Measurements from ENCODE around the gene HES7. TPM values are rescaled to one million over a fixed set of nuclear protein-coding genes. Genes with fewer than 3 reads are reported as not detected.

The HES7 gene
- total and polyA plus RNA-seq, 4 donors: not detected

GRCh38 chr17:8121681-8122421, 2.1 kb downstream of the HES7 start:
- H3K27me3 ChIP-seq (ENCODE audit: control insufficient read depth in 4 of 4, insufficient read depth in 4 of 4, low read length in 3 of 4): peaks cover 4 to 16% (median 6%) of the 10 kb centered on the region in 4 donors
- peak; percentile 23 for TF ChIP-seq CTCF (IDR thresholded peaks at IDR 0.05; ENCODE audit: low read depth, low read length, missing input control)
- no peak for TF ChIP-seq NR2F2 (IDR thresholded peaks at IDR 0.05)
- no peak for TF ChIP-seq HNF4A (conservative IDR thresholded peaks at IDR 0.05)
- TF ChIP-seq FOXA1 (IDR thresholded peaks at IDR 0.05): no peak
- no peak for TF ChIP-seq ATF3 (IDR thresholded peaks at IDR 0.05)
- TF ChIP-seq FOXA2 (IDR thresholded peaks at IDR 0.05): no peak

GRCh38 chr17:8121407-8121680, 2.6 kb downstream of the HES7 start:
- Histone ChIP-seq H3K27ac (ENCODE audit: low read depth in 1 of 2, low read length in 2 of 2) (no peak overlapping the region), H3K9ac (ENCODE audit: low read depth in 1 of 2, low read length in 2 of 2) (no peak overlapping the region), H3K9me3 (ENCODE audit: control insufficient read depth in 4 of 4, low read length in 3 of 4) (no peaks in the 10 kb centered on the region), H3K4me1 (ENCODE audit: control insufficient read depth in 4 of 4, insufficient read depth in 4 of 4, low read length in 3 of 4) (peaks cover 28 to 79% (median 68%) of the 10 kb centered on the region in 4 donors), H3K27me3 (ENCODE audit: control insufficient read depth in 4 of 4, insufficient read depth in 4 of 4, low read length in 3 of 4) (peaks cover 2 to 21% (median 6%) of the 10 kb centered on the region in 4 donors), H3K36me3 (ENCODE audit: control insufficient read depth in 4 of 4, insufficient read depth in 3 of 4, low read depth in 1 of 4, low read length in 3 of 4) (no peaks in the 10 kb centered on the region), H3K4me3 (ENCODE audit: low read depth in 1 of 3, low read length in 3 of 3) (peak overlapping the region in 1 of 3 donors; percentile 40)
- DNase-seq (ENCODE audit: low spot score): no peak
- no peak for TF ChIP-seq FOXA1 (IDR thresholded peaks at IDR 0.05)
- TF ChIP-seq RAD21 (IDR thresholded peaks at IDR 0.05): no peak
- TF ChIP-seq FOXA2 (IDR thresholded peaks at IDR 0.05): no peak
- no peak for TF ChIP-seq EGR1 (IDR thresholded peaks at IDR 0.05; ENCODE audit: low read depth in 2 of 2)
- no peak for TF ChIP-seq HNF4A (conservative IDR thresholded peaks at IDR 0.05)
- TF ChIP-seq RXRA (IDR thresholded peaks at IDR 0.05): no peak
- TF ChIP-seq NR2F2 (IDR thresholded peaks at IDR 0.05): no peak
- no peak for TF ChIP-seq HNF4G (IDR thresholded peaks at IDR 0.05)
- no peak for TF ChIP-seq SP1 (IDR thresholded peaks at IDR 0.05)
- 3% methylated on average over 25 of the region's 25 CpGs for WGBS

More at GRCh38 chr17:8121681-8122421, 2.1 kb downstream of the HES7 start:
- H3K36me3 ChIP-seq (ENCODE audit: control insufficient read depth in 4 of 4, insufficient read depth in 3 of 4, low read depth in 1 of 4, low read length in 3 of 4): no peaks in the 10 kb centered on the region
- H3K9ac ChIP-seq (ENCODE audit: low read depth in 1 of 2, low read length in 2 of 2): no peak overlapping the region
- no peak overlapping the region for H3K27ac ChIP-seq (ENCODE audit: low read depth in 1 of 2, low read length in 2 of 2)
- H3K4me1 ChIP-seq (ENCODE audit: control insufficient read depth in 4 of 4, insufficient read depth in 4 of 4, low read length in 3 of 4): peaks cover 28 to 83% (median 69%) of the 10 kb centered on the region in 4 donors
- no peak for DNase-seq (ENCODE audit: low spot score)
- 2% methylated on average over 76 of the region's 76 CpGs for WGBS
- H3K4me3 ChIP-seq (ENCODE audit: low read depth in 1 of 3, low read length in 3 of 3): peak overlapping the region in 2 of 3 donors; percentile 15 to 40
- no peaks in the 10 kb centered on the region for H3K9me3 ChIP-seq (ENCODE audit: control insufficient read depth in 4 of 4, low read length in 3 of 4)

- no peak overlapping the region for H3K27ac ChIP-seq (ENCODE audit: low read depth in 1 of 2, low read length in 2 of 2)
- H3K4me3 ChIP-seq (ENCODE audit: low read depth in 1 of 3, low read length in 3 of 3): peak overlapping the region; percentile 0 to 40 (median 16)
- DNase-seq (ENCODE audit: low spot score): peak; percentile 73
- H3K9me3 ChIP-seq (ENCODE audit: control insufficient read depth in 4 of 4, low read length in 3 of 4): no peaks in the 10 kb centered on the region
- peaks cover 27 to 73% (median 63%) of the 10 kb centered on the region in 4 donors for H3K4me1 ChIP-seq (ENCODE audit: control insufficient read depth in 4 of 4, insufficient read depth in 4 of 4, low read length in 3 of 4)
- H3K27me3 ChIP-seq (ENCODE audit: control insufficient read depth in 4 of 4, insufficient read depth in 4 of 4, low read length in 3 of 4): peaks cover 3 to 26% (median 6%) of the 10 kb centered on the region in 4 donors
- H3K36me3 ChIP-seq (ENCODE audit: control insufficient read depth in 4 of 4, insufficient read depth in 3 of 4, low read depth in 1 of 4, low read length in 3 of 4): no peaks in the 10 kb centered on the region
- 2% methylated on average over 40 of the region's 40 CpGs for WGBS
- H3K9ac ChIP-seq (ENCODE audit: low read depth in 1 of 2, low read length in 2 of 2): no peak overlapping the region
- TF ChIP-seq CTCF (IDR thresholded peaks at IDR 0.05; ENCODE audit: low read depth, low read length, missing input control) (peak; percentile 27), YY1 (IDR thresholded peaks at IDR 0.05) (no peak), MAX (IDR thresholded peaks at IDR 0.05) (peak; percentile 27), NR2F2 (IDR thresholded peaks at IDR 0.05) (no peak), TAF1 (conservative IDR thresholded peaks at IDR 0.05) (no peak), FOXA2 (IDR thresholded peaks at IDR 0.05) (no peak), FOXA1 (IDR thresholded peaks at IDR 0.05) (no peak), RXRA (IDR thresholded peaks at IDR 0.05) (no peak), HNF4G (IDR thresholded peaks at IDR 0.05) (no peak), REST (IDR thresholded peaks at IDR 0.05) (no peak), GABPA (IDR thresholded peaks at IDR 0.05 in 1 of 2, conservative IDR thresholded peaks at IDR 0.05 in 1 of 2) (no peak), SP1 (IDR thresholded peaks at IDR 0.05) (no peak), RAD21 (IDR thresholded peaks at IDR 0.05) (no peak), EGR1 (IDR thresholded peaks at IDR 0.05; ENCODE audit: low read depth in 2 of 2) (no peak)
These were observed 3.1 kb downstream of the HES7 start for GRCh38 chr17:8120520-8121406.
